Heart right ventricle (tissue), 16 donors: ENCODE data around the gene GNAO1. TPM values are rescaled to one million over a fixed set of nuclear protein-coding genes. Genes with fewer than 3 reads are reported as not detected.

Source experiments
- ATAC-seq, 8 donors: fragments of 200-7000 bp; cut with Tn5 transposase; one replicate each; pipeline ENCODE4 v1.9.1; 2020; ENCODE audit warnings: mild to moderate bottlenecking in 8 of 8, moderate library complexity in 8 of 8, moderate number of reproducible peaks in 1 of 8
- DNase-seq, 2 donors: peaks; one replicate each; pipeline ENCODE4 v3.0.0-alpha.2; 2020
- H3K27ac ChIP-seq, 10 donors: fragments of 200-600 bp; sonication (generic) in 2 of 10; one replicate each; pipeline versions ENCODE4 v1.5.0 to v1.8.0; 2020 to 2022; ENCODE audit warnings: mild to moderate bottlenecking in 3 of 10
- H3K27me3 ChIP-seq, 7 donors: fragments of 200-600 bp; one replicate each; pipeline ENCODE4 v1.8.0; 2021 to 2022; ENCODE audit warnings: mild to moderate bottlenecking in 2 of 7
- H3K36me3 ChIP-seq, 9 donors: fragments of 200-600 bp; sonication (generic) in 1 of 9; one replicate each; pipeline versions ENCODE4 v1.5.0 to v1.8.0; 2020 to 2022; ENCODE audit warnings: mild to moderate bottlenecking in 2 of 9
- H3K4me1 ChIP-seq, 9 donors: fragments of 200-600 bp; sonication (generic) in 1 of 9; one replicate each; pipeline versions ENCODE4 v1.5.0 to v1.8.0; 2020 to 2022; ENCODE audit warnings: mild to moderate bottlenecking in 4 of 9
- H3K4me3 ChIP-seq, 10 donors: fragments of 200-600 bp; sonication (generic) in 2 of 10; one replicate each; pipeline versions ENCODE4 v1.5.0 to v1.8.0; 2020 to 2022; ENCODE audit warnings: mild to moderate bottlenecking in 7 of 10, moderate library complexity in 2 of 10
- H3K9me3 ChIP-seq, 11 donors: fragments of 200-600 bp in 10 of 11; sonication (generic) in 2 of 11; one replicate each; pipeline versions ENCODE4 v1.5.0 to v1.8.0; 2013 to 2022; ENCODE audit warnings: mild to moderate bottlenecking in 2 of 11, control low read depth in 1 of 11, moderate library complexity in 1 of 11
- WGBS, 2 donors: extraction: QIAGEN DNeasy Blood & Tissue Kit; methylation state at CpG; one replicate each; pipeline ENCODE4 v1.1.7; 2013; ENCODE audit warnings: inconsistent platforms in 1 of 2; 5-methylcytosine and 5-hydroxymethylcytosine counted together
- intact Hi-C, 10 donors: fragments of 100-400 bp; cut with DNase I; formaldehyde crosslinking; loops; one replicate each; pipeline versions ENCODE4 v1.11.1 to v1.14.2; 2022
- polyA plus RNA-seq, 2 donors: library from polyadenylated mRNA; stranded (reverse); fragments of 200-250 nt; gene quantifications; one replicate each; pipeline ENCODE4 v1.2.3, GENCODE V29; 2013
- total RNA-seq, 10 donors: library from RNA; stranded (reverse); fragmentation: NEBNext Ultra II Directional in 3 of 10; extraction: Animal tissue kit (Norgen Biotek cat#: 25700) in 3 of 10; gene quantifications; one replicate each; pipeline versions ENCODE4 v1.2.1 to v1.2.4, GENCODE V29; 2021 to 2023
- TF ChIP-seq, protein P1 (sequence below), 9 donors: fragments of 200-600 bp; sonication (generic) in 2 of 9; IDR thresholded peaks; one replicate each; pipeline versions ENCODE4 v1.5.0 to v1.8.0; 2021 to 2022; ENCODE audit warnings: antibody characterized with exemption in 9 of 9, mild to moderate bottlenecking in 5 of 9, moderate library complexity in 1 of 9
- donor health status: Arrhythmogenic right ventricular cardiomyopathy.
- donor health status: ischemic (EF 13 %, LVEDD 7.1; RV severe dilation, severe dysfunction).
- donor health status: healthy with polysubstance abuse.
- donor health status: DM: no; HTN: yes; CAD: no.
- donor health status: DM: no; HTN: no; CAD: no.
- donor health status: ischemic (EF 25% LVEDD 6.9; RV normal size, moderate dysfunction).
- donor health status: ischemic (EF 25% LVEDD 5.7; RV mildly dilated, moderate dysfunction).
- donor health status: healthy.
- donor health status: DM: yes; HTN: yes; CAD: no.
- donor health status: Ischemic cardiomyopathy.
- donor health status: ischemic (EF 35%, LVEDD 5.7; RV mildly dilated, moderate dysfunction).
- donor health status: nonischemic (EF 11% LVEDD 7.7; RV severe dilation, severe dysfunction).
- donor health status: DM: yes; HTN: yes; CAD: no.
- donor health status: PGD.
- donor health status: ischemic (EF 29% LVEDD 5.4; RV normal size, mild dysfunction).
- donor health status: nonischemic (EF 23%, LVEDD 6.1; RV moderate dilation, normal function).

GNAO1 gene
- total and polyA plus RNA-seq, 12 donors: 1.4 to 36.7 (median 13.5) TPM

DNA sequence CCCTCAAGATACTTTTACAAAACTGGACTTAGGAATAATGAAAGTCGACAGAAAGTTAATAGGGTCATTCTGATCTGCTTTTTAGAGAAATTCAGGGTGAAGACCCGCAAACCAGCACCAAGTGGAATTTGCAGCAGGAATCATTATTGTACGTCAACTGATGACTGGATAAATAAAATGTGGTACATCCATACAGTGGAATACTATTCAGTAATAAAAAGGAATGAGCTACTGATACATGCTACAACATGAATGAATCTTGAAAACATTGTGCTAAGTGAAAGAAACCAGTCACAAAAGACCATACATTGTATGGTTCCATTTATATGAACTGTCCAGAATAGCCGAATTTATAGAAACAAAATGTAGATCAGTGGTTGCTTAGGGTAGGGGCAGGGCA is 83.1 kb downstream of the GNAO1 start:
- no peak overlapping the region for H3K27ac ChIP-seq
- H3K27me3 ChIP-seq: no peaks in the 10 kb centered on the region
- peaks cover 3 to 27% (median 13%) of the 10 kb centered on the region in 9 donors for H3K4me1 ChIP-seq
- WGBS, 2 donors: 95% methylated on average over 4 of the region's 4 CpGs
- H3K36me3 ChIP-seq: no peaks in the 10 kb centered on the region
- no peak overlapping the region for H3K4me3 ChIP-seq
- intact Hi-C loops: loop anchor here in 1 of 10 donors (10.0 kb wide), 1 partner anchor 170 kb away; no protein-coding TSS in a partner anchor
- ATAC-seq: no peak
- no peak for DNase-seq
- TF ChIP-seq, protein P1, sequence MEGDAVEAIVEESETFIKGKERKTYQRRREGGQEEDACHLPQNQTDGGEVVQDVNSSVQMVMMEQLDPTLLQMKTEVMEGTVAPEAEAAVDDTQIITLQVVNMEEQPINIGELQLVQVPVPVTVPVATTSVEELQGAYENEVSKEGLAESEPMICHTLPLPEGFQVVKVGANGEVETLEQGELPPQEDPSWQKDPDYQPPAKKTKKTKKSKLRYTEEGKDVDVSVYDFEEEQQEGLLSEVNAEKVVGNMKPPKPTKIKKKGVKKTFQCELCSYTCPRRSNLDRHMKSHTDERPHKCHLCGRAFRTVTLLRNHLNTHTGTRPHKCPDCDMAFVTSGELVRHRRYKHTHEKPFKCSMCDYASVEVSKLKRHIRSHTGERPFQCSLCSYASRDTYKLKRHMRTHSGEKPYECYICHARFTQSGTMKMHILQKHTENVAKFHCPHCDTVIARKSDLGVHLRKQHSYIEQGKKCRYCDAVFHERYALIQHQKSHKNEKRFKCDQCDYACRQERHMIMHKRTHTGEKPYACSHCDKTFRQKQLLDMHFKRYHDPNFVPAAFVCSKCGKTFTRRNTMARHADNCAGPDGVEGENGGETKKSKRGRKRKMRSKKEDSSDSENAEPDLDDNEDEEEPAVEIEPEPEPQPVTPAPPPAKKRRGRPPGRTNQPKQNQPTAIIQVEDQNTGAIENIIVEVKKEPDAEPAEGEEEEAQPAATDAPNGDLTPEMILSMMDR (IDR thresholded peaks at IDR 0.05): no peak
- H3K9me3 ChIP-seq: peaks cover 0 to 5% (median 0%) of the 10 kb centered on the region in 11 donors

DNA sequence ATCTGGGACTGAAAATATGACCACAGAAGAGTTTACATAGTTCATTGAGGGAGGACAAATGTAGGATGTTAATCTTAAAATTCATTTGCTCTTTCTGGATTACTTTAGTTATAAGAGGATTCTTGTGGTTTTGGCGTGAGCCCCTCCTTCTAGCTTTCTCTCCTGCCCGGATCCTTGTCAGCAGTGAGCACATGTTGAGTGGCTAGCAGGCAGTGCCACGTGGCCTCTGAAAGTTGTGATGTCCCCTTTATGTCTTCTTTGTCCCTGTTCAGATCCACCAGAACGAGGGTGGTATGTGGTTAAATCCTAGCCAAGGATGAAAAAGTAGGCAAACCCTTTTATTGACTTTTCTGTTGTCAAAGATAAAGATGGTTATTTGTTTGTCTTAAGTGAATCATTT is 83.8 kb downstream of the GNAO1 start:
- intact Hi-C loops: loop anchor here in 1 of 10 donors (10.0 kb wide), 1 partner anchor 170 kb away; no protein-coding TSS in a partner anchor
- TF ChIP-seq, protein P1 (IDR thresholded peaks at IDR 0.05): no peak
- WGBS, 2 donors: 85 to 89% methylated on average over 4 of the region's 4 CpGs
- Histone ChIP-seq H3K4me1 (peaks cover 0 to 20% (median 10%) of the 10 kb centered on the region in 9 donors), H3K27me3 (no peaks in the 10 kb centered on the region), H3K36me3 (no peaks in the 10 kb centered on the region), H3K9me3 (peaks cover 0 to 5% (median 0%) of the 10 kb centered on the region in 11 donors), H3K4me3 (no peak overlapping the region), H3K27ac (no peak overlapping the region)
- no peak for ATAC-seq
- no peak for DNase-seq

- H3K27ac ChIP-seq: no peak overlapping the region
- WGBS, 2 donors: 93 to 96% methylated on average over 9 of the region's 9 CpGs
- no peak for ATAC-seq
- DNase-seq: no peak
- peaks cover 0 to 20% (median 7%) of the 10 kb centered on the region in 9 donors for H3K4me1 ChIP-seq
- TF ChIP-seq, protein P1 (IDR thresholded peaks at IDR 0.05): no peak
- H3K36me3 ChIP-seq: no peaks in the 10 kb centered on the region
- peaks cover 0 to 5% (median 0%) of the 10 kb centered on the region in 11 donors for H3K9me3 ChIP-seq
- intact Hi-C loops: loop anchor here in 1 of 10 donors (10.0 kb wide), 1 partner anchor 171 kb away; no protein-coding TSS in a partner anchor
- H3K4me3 ChIP-seq: no peak overlapping the region
- no peaks in the 10 kb centered on the region for H3K27me3 ChIP-seq
Measured at GRCh38 chr16:56275801-56276200, 84.5 kb downstream of the GNAO1 start.

GRCh38 chr16:56277075-56277474 is 85.8 kb downstream of the GNAO1 start:
- Histone ChIP-seq H3K36me3 (no peaks in the 10 kb centered on the region), H3K4me1 (peaks cover 0 to 13% (median 7%) of the 10 kb centered on the region in 9 donors), H3K4me3 (no peak overlapping the region), H3K27me3 (no peaks in the 10 kb centered on the region), H3K27ac (no peak overlapping the region), H3K9me3 (peaks cover 0 to 5% (median 0%) of the 10 kb centered on the region in 11 donors)
- WGBS, 2 donors: 78 to 81% methylated on average over 5 of the region's 5 CpGs
- intact Hi-C loops: loop anchor here in 1 of 10 donors (10.0 kb wide), 1 partner anchor 172 kb away; no protein-coding TSS in a partner anchor
- TF ChIP-seq, protein P1 (IDR thresholded peaks at IDR 0.05): peak in 2 of 9 donors; percentile 12 to 16
- DNase-seq (no peak), ATAC-seq (no peak)
